ENCODE data around the gene IP6K3. TPM values are rescaled to one million over a fixed set of nuclear protein-coding genes. Genes with fewer than 3 reads are reported as not detected.

The IP6K3 gene
- total and polyA plus RNA-seq, 2 experiments from 2014 or later: 0.14 to 0.16 TPM

GRCh38 chr6:33759887-33760629 is 13.4 kb upstream of the IP6K3 start:
- no peaks in the 10 kb centered on the region for H3K79me2 ChIP-seq (replicated peaks; ENCODE audit: insufficient read depth)
- H3K9me3 Mint-ChIP-seq: no peaks in the 10 kb centered on the region; the same call in 2 of the 3 replicates
- no peaks in the 10 kb centered on the region; the same call in 2 of the 3 replicates for H3K36me3 Mint-ChIP-seq (ENCODE audit: low read depth)
- H3K27ac ChIP-seq (ENCODE audit: low read depth): no peak overlapping the region
- peaks cover 5% of the 10 kb centered on the region for H3K27me3 Mint-ChIP-seq (ENCODE audit: insufficient read depth, low read depth, poor library complexity)
- H3K4me3 Mint-ChIP-seq: no peak overlapping the region
- H3K27me3 ChIP-seq (ENCODE audit: insufficient read depth): no peaks in the 10 kb centered on the region
- no peaks in the 10 kb centered on the region for H3K36me3 ChIP-seq (ENCODE audit: insufficient read depth)
- no peak for TF ChIP-seq CTCF (conservative IDR thresholded peaks at IDR 0.05; ENCODE audit: low read depth in 2 of 2)
- no peak overlapping the region for H3K27ac Mint-ChIP-seq
- H3K4me3 ChIP-seq: no peak overlapping the region
- H2AFZ ChIP-seq: no peak overlapping the region
- H3K4me2 ChIP-seq: no peak overlapping the region
- H3K4me1 ChIP-seq (ENCODE audit: insufficient read depth): no peaks in the 10 kb centered on the region
- peaks cover 9% of the 10 kb centered on the region; the same call in 2 of the 3 replicates for H3K4me1 Mint-ChIP-seq
- DNase-seq (ENCODE audit: low spot score): no peak
- no peaks in the 10 kb centered on the region for H4K20me1 ChIP-seq (replicated peaks; ENCODE audit: insufficient read depth)
- no peak for ATAC-seq
- H3K9me2 ChIP-seq (ENCODE audit: insufficient read depth): no peaks in the 10 kb centered on the region
- H3F3A ChIP-seq (replicated peaks; ENCODE audit: low read depth): 0 out of 2 replicates have a peak, but pooled peaks cover 3% of the 10 kb centered on the region

- H3K27ac ChIP-seq (ENCODE audit: low read depth): no peak overlapping the region
- no peaks in the 10 kb centered on the region for H4K20me1 ChIP-seq (replicated peaks; ENCODE audit: insufficient read depth)
- H3K9me2 ChIP-seq (ENCODE audit: insufficient read depth): no peaks in the 10 kb centered on the region
- no peaks in the 10 kb centered on the region for H3K27me3 ChIP-seq (ENCODE audit: insufficient read depth)
- no peak overlapping the region for H2AFZ ChIP-seq
- no peaks in the 10 kb centered on the region for H3K36me3 ChIP-seq (ENCODE audit: insufficient read depth)
- H3K27ac Mint-ChIP-seq: no peak overlapping the region
- no peak overlapping the region for H3K4me2 ChIP-seq
- TF ChIP-seq CTCF (conservative IDR thresholded peaks at IDR 0.05; ENCODE audit: low read depth in 2 of 2) (no peak), ZNF462 (CRISPR knock-in tag; IDR thresholded peaks at IDR 0.05) (no peak), EZH2phosphoT487 (IDR thresholded peaks at IDR 0.05; ENCODE audit: unreplicated experiment) (no peak), ZNF331 (CRISPR knock-in tag; IDR thresholded peaks at IDR 0.05; ENCODE audit: low read depth) (no peak), CREB1 (CRISPR knock-in tag; IDR thresholded peaks at IDR 0.05; ENCODE audit: low read depth) (no peak)
- 0 out of 2 replicates have a peak, but pooled peaks cover 3% of the 10 kb centered on the region for H3F3A ChIP-seq (replicated peaks; ENCODE audit: low read depth)
- no peak overlapping the region for H3K4me3 ChIP-seq
- peaks cover 9% of the 10 kb centered on the region for H3K27me3 Mint-ChIP-seq (ENCODE audit: insufficient read depth, low read depth, poor library complexity)
- no peaks in the 10 kb centered on the region; the same call in 2 of the 3 replicates for H3K9me3 Mint-ChIP-seq
- H3K4me3 Mint-ChIP-seq: no peak overlapping the region
- peaks cover 9% of the 10 kb centered on the region; the same call in 2 of the 3 replicates for H3K4me1 Mint-ChIP-seq
- no peak for ATAC-seq
- DNase-seq (ENCODE audit: low spot score): no peak
- no peaks in the 10 kb centered on the region for H3K4me1 ChIP-seq (ENCODE audit: insufficient read depth)
- H3K79me2 ChIP-seq (replicated peaks; ENCODE audit: insufficient read depth): no peaks in the 10 kb centered on the region
- H3K36me3 Mint-ChIP-seq (ENCODE audit: low read depth): no peaks in the 10 kb centered on the region; the same call in 2 of the 3 replicates
Observed at GRCh38 chr6:33758815-33759216, 12.1 kb upstream of the IP6K3 start.

Data from GM23338 (cell line).